Myometrial cell (primary cell): ENCODE results near the gene CLTA. TPM values are rescaled to one million over a fixed set of nuclear protein-coding genes. Genes with fewer than 3 reads are reported as not detected.

Experiments used
- total RNA-seq: library from RNA; depleted of rRNA; stranded (reverse); fragments of >200 nt; gene quantifications from 2 replicates; pipeline ENCODE4 v1.2.3, GENCODE V29; 2015

CLTA gene
- total RNA-seq, result 247 and 311 TPM in 2 replicates

DNA sequence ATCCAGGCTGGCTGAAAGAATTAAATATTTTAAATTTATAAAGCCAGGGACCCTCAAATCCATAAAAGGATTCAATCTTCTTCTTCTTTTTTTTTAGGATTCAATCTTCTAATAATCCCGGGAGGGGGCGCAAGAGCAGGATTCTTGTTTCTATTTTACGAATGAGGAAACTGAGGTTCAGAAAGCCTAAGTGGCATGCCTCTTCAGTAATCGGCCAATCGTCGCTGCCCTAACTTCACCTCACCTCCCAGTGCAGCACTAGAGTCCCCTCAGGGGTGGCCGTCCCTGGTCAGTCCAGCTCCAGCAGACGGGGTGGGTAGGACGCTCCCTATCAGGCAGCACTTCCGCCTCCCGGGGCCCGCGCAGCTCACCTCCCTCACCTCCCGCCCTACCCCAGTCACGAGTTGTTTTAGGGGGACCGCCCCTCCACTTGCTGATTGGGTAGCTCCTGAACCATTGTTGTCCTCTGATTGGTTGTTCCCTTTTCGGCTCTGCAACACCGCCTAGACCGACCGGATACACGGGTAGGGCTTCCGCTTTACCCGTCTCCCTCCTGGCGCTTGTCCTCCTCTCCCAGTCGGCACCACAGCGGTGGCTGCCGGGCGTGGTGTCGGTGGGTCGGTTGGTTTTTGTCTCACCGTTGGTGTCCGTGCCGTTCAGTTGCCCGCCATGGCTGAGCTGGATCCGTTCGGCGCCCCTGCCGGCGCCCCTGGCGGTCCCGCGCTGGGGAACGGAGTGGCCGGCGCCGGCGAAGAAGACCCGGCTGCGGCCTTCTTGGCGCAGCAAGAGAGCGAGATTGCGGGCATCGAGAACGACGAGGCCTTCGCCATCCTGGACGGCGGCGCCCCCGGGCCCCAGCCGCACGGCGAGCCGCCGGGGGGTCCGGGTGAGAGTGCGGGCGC, at the start of gene CLTA:
CLTA (plus strand) TSS at position 534 of the 902 bp plus-strand sequence; CDS start at position 670, 136 bp downstream.

DNA sequence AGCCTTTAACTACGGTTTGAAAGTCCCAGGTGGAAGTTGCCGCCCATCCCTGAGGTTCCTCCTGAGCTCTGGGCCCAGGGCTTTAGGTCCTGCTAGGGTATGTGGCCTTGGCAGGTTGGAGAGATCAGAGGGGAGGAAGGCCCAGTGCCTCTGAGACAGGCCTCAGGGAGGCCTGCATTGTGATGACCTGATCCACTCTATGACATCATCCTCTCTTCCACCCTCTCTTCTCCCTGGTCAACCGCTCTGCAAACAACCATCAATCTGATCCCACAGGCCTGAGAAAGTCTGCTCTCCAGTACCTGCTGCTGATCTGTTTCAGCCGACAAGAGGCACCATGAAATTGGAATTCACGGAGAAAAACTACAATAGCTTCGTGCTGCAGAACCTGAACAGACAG, 21.6 kb upstream of the CLTA start, which contains the start of gene CCIN:
CCIN (plus strand) TSS at position 223 of the 400 bp plus-strand sequence; CDS start at position 338, 115 bp downstream.

DNA sequence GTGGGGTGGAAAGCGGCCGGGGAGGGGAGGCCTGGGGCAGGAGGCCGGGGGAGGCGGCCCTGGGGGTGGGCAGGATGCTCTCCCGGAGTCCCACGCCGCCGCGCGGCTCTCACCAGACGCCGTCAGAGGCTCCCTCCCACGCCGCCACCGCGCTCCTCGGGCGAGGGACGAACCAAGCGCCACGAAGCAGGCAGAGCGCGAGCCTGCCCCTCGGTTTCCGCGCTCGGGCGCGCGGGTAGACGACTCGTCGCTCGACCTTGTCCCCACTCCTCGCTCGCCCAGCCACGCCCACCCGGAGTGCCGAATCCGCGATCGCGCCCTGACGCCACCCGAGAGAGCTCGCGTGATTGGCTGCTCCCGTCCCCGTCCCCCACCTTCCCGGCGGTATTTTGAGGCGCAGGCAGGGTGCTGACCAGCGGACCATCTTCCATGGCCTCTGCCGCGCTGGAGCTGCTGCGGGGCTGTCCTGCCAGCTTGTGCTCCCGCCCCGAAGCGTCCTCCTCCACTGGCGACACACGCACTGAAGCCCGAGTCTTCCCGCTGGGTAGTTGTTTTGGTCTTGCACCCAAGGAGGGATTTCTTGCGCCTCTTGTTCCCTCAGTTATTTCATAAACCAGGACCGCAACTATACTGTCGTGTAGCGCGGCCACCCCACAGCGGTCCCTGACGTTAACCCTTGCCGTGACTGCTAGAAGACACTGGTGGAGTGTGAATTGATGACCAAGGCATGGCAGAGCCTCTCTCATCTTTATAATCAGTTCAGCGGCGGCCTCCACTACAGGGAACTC, 67.7 kb downstream of the CLTA start, which contains the start of gene GNE:
GNE (minus strand) TSS at position 241 of the 788 bp plus-strand sequence. CDS start 9,093 bp downstream, outside the sequence.

Other genes starting within 250 kb of the CLTA start
- not detected in 2 replicates for gene OR2S2, start 232.8 kb upstream of the CLTA start, total RNA-seq
- gene RECK, start 154.0 kb upstream of the CLTA start, total RNA-seq, result 19.0 and 23.7 TPM in 2 replicates
- gene GLIPR2, start 54.2 kb upstream of the CLTA start, total RNA-seq, result 17.9 and 29.2 TPM in 2 replicates
- gene CCIN, start 21.5 kb upstream of the CLTA start, total RNA-seq, result 0.71 and 1.2 TPM in 2 replicates
- 30.0 and 30.8 TPM in 2 replicates for gene GNE, start 67.5 kb downstream of the CLTA start, total RNA-seq
- gene RNF38, start 209.3 kb downstream of the CLTA start, total RNA-seq, result 4.9 and 6.2 TPM in 2 replicates